Endometrium (tissue), 2 donors: ENCODE results near the gene MEP1A.

Experiments used
- FAIRE-seq: peaks from 2 replicates; lab custom pipeline; 2012; peaks lifted over from hg19 to GRCh38; lab: Jason Lieb, UNC
- donor health status: control.
- donor health status: control.

Gene MEP1A

DNA sequence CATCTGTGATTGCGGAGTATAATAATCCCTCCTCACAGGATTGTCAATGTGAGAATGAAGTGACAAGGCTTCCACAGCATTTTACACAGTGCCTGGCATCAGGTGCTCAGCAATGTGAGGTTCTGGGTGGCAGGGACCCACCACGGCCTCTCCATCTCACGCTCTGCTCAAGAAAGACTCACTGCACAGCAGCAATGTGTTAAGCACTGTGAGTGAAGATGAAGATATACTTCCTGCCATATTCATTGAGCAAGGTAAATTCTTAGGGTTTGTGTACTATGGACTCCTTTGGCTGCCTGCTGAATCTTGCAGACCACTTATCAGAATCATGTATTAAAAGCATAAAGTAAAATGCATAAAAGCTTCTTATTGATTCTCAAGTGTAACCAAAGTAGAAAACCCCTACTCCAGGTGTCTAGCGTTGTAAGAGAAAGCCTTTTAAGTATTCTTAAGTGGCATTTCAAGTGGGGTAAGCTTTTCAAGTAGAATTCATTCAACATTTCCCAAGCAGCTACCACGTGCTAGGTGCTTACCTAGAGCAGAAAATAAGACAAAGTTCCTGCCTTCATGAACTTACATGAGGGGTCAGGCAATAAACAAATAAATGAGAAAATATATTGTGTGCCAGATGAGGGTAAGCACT is 17.0 kb upstream of the MEP1A start:
- FAIRE-seq, result no peak

DNA sequence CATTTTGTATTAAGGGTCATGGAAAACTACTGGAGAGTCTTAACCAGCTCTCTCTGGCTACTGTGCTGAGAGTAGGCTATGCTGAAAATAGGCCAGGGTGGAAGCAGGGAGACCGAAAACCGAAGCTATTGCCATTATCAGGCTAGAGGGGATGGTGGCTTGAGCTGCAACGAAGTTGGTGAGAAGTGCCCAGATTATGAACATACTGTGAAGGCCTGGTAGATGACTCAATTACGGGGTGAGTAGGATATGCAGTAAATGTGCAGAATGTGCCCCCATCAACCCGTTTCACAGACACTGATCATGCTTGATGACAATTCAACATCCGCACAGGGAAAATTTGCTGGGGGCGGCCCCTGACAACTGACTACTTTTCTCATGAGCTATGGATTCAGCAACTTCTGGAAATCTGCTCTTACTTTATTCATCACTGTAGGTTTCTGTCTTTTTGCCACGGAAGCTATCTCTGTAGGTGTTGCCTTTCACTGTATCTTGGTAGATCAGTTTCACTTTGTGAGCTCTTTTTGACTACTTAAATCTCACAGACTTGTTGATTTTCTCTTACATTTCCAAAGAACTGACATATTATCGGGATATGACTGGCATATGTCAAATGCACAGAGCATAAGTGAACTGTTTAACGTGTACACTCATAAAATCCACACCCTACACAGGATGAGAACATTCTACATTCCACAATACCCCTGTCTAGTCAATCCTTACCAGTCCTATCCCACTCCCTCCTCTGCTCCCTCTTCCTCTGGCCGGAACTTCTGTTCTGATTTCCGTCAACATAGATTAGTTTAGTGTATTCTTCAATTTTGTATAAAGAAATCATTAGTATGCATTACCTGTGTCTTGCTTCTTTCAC is 15.5 kb upstream of the MEP1A start:
- no peak for FAIRE-seq

DNA sequence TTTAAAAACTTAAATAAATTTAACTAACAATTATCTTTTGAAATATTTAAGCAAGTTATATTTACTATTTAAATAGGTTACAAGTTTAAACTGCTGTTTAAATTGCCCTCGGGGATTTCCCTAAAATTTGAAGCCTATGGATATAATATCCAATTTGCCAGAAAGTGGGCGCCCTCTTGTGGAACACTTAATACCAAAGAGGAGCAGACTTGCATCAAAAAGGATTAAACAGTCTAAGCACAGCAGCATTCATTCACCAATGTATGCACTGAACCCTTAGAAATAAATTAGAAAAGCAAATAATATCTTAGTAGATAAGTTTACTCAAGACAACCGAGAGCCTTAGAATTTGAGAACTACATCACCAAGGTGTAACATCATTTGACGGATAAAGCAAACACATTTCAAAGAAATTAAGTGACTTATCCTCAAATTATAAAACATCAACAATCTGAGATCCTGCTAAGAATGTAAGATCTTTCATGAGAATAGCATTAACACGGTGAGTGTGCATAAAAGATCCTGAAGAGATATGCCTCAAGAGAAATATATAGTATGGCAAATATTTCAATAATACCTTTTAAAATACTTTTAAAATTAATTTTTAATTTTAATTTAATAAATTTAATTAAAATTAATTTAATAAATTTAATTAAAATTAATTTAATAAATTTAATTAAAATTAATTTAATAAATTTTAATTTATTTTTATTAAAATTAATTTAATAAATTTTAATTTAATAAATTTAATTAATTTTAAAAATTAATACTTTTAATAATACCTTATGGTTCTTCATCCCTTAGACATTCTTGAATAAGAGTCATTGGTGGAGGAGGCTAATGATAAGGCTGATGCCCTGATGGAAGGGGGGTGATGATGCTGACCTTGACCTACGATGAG is 11.5 kb upstream of the MEP1A start:
- FAIRE-seq, result peak; percentile 97

DNA sequence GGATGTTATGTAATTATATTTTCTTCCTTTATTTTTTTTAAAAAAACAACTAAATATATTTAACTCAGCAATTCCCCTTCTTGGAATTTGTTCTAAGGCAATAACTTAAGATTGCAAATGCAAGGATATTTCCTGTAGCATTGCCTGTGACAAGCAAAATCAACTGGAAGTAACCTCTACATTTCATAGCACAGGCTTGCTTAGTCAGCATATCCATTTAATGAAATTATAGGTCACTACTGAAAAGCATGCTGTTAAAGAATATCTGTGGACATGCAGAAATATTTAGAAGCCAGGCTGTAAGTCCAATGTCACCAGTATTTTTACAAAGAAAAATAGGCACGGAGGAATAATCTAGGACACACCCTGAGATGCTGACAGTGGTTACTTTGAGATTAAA is 8.7 kb upstream of the MEP1A start:
- FAIRE-seq, result no peak

DNA sequence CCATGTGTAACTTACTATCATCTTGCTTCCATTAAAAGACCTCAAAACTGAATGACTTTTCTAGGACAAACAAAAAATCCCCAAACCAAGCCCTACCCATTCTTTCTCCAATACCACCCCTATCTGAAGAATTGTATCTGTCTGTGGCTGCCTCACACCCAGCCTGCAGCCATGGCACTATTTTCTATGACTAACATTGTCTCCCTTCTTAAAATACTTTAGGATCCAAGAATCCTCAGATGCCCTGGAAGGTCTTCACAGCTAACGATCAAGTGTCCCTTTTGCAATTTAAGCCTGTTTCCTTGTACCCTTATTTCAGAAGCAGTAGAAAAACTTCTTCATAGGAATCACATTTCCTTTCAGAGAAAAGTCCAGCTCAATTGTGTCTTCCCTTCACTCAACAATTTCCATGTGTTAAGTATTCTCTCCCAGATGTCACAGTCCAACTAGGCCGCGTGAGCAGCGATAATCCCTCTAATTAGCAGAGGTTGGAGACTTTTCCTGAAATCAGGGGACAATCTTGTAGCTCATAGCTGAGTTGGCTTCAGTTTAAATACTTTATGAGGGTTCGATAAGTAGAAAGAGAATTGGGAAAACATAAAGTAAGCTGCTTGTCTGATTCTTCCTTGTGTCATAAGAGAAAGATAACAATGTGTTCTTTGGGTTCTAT is 5.2 kb upstream of the MEP1A start:
- no peak for FAIRE-seq

DNA sequence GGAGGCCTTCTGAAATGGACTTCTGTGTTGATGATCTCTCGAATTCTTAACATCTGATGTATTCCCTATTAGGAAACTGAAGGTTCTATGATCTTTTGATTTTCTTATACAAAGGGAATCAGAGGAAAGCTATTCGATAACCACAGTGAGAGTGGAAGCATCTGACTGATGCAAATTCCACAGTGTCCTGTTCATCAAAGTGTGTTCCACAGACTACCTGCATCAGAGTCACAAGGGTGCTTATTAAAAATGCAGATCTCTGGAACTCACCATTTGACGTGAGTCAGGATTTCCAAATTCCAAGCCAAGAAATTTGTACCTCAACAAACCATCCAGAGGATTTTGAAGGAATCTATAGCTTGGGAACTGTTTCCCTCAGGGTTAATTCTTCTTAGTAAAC is 4.4 kb upstream of the MEP1A start:
- FAIRE-seq, result no peak

DNA sequence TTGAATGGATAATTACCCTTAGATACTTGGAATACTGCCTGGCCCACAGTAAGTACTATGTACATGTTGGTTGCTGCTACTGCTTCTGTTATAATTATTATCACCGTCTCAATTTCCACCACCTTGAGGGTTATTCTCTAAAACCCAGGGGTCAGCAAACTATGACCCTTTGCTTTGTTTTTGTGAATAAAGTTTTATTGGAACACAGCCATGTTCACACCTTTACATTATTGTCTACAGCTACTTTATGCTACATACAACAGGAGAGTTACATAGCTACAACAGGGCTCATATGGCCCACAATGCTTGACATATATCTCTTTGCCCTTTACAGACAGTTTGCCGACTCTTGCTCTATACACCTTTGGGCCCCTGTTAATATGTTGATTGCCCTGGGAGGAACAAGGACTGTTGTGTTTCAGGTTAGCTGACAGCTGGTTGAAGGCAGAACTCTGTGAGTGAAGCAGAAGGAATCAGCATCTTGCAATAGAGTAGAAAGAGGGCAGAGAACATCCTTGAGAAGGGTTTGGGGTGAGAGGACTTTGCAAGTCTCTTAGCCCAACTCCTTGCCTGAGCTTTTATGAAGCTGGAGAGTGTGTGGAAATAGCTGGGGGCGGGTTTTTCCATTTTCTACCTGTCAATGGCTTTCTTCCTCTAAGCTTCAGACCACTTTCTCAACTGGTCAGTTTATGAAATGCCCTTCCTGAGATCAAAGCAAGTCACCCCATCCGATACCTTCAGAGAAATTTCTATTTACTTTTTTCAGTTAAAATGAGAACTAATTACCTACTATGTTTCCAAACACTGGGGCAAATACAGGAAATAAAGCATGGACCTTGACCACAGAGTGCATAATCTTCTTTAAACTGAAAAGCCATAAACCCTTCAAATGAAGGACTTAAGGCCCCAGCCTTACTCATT is 3.5 kb upstream of the MEP1A start:
- no peak for FAIRE-seq

DNA sequence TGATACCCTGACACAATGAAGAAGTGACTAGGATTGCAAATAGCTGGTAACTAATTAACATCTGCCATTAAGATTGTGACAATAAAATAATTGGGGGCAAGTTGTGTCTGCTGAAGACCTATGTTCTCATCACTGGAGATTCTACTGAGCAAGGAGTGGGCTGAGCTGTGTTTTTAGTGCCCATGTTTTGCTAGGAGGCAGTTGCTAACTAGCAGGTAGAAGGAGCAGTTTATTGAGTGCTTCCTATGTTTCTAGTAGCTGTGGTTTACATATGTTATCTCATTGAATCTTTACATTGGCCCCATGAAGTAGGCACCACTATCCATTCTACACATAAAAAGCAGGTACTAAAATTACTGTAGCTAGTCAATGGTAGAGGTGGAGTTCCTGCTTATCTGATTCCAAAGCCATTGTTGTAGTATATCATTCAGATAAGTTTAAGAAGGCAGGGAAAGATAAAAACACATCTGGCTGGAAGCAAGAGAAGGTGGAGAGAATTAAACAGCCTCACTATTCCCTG is 2.8 kb upstream of the MEP1A start:
- no peak for FAIRE-seq

DNA sequence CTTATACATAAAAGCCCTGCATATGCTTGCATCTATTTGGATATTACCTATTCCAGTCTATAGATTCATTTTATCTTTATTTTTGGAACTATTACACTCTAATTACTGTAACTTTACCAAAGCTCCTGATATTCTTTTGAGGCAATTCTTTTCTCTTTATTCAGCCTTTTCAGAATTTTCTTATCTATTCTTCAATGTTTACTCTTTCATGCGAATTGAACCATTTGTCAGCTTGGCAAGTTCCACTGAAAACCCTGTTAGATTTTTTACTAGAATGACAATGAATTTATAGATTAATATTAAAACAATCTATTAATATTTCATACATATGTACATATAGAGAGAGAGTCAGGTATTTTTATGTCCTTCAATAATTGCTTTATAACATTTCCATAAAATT is 554 bp upstream of the MEP1A start:
- no peak for FAIRE-seq

DNA sequence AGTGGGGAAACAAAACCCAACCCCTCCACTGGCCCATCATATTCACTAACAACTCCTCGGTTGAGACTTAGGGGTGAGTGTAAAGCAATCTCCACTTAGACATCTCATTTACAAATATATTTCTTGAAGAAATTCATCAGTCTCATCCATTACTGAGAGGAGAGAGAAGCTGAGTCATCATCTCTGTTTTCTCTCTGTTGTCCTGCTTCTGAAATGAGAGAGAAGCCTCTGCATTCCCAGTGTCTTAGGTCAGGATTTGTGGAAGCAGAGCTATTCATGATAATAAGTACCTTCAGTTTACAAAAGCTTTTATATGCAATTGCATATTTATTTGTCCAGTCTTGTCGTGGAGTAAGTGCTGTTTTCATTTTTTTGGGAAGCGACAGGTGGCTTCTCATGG is 879 bp downstream of the MEP1A start:
- FAIRE-seq, result no peak

DNA sequence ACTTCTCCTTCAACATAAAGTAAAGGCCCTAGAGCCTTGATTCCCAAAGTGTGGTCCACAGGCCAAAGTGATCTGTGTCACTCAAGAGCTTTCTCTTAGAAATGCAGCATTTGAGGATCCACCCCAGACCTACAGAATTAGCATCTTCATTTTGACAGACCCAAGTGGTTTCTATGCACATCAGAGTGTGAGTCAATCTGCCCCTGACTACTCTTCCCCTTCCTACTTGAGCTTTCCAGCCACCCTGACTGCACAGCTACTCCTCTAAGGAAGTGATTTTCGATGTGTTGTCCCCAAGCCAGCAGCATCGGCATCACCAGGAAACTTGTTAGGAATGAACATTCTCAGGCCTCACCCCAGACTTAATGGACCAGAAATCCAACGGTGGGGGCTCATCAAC is 2.6 kb downstream of the MEP1A start:
- FAIRE-seq, result no peak

DNA sequence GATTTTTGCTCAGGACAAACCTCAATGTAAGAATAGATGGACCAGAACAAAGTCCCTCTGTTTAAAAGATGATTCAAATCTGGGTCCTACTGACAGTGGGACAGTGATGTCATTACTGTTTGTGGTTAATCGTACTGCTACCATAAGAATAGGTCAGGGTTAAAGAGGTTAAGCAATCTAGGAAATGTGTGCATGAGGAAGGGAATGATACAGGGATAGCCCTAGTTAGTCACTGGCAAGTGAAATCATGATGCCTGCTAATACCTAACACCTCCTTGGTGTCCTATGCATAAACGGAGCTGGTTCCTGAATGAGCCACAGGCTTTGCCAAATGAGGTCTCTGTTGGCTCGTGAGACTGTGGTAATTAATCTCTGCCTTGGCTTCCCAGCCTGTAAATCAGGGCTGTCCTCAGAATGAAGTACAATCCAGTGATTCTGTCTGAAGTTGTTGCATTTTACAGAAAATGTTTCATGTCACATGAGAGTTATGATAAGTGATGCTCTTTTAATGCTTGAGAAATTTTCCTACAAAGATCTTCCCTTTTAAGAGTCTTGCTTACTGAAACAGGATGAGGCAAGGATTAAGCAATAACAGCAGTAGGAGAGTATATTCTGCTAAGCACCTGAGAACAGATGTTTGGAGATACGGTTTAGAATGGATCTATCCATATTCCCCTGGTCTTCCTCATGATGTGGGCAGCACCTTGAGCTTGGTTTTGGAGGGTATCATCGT is 3.8 kb downstream of the MEP1A start:
- FAIRE-seq, result no peak

DNA sequence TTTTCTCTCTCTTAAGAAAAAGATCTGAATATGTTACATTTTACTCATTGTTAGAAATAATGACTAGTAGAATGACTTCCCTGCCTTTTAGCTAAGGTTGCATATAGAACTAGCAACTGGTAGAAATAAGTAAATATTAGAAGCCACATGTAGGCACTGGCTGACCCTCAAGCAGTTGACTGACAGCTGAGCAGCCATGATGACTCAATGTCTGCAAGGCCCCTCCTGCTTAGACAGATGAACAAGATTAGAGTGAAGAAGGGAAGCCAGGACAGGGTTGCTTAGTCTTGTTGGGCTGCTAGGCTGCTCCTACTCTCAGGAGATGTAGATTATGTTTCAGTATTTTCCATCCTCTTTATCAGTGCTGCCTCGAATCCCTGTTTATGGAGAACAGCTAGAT is 6.5 kb downstream of the MEP1A start:
- no peak for FAIRE-seq

DNA sequence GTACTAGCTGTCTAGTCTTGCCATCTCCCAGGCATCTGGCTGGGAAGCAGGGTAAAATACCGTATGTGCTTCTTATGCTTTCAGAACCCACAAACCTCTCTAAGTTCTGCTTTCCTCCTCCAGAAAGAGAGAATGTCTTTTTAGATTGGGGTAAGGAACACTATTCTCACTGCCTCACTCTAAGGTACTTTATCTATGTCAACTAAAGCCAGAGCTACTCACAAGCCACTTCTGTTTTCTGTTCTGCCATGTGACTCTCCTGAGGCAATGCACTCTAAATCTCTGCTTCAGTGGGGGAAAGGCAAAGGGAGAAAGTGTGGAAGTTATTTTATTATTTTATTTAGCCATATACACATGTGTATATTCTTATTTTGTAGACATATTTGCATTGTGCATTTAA is 15.6 kb downstream of the MEP1A start:
- no peak for FAIRE-seq

DNA sequence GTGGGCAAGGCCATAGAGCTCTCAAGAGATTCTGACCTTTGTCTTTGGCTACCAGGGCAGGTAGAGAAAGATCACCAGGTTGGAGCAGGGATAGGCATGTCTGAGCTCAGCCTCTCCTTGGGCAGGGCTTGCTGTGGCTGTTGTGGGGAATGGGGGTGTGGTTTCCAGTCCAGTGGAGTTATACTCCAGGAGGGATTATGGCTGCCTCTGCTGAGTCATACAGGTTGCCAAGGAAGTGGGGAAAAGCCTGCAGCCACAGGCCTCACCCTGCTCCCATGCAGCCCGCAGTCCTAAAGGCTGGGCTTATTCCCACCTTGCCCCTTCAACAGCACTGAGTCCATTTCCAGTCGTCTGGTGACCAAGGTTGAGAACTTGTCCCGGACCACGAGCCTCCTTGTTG is 21.9 kb downstream of the MEP1A start:
- no peak for FAIRE-seq

DNA sequence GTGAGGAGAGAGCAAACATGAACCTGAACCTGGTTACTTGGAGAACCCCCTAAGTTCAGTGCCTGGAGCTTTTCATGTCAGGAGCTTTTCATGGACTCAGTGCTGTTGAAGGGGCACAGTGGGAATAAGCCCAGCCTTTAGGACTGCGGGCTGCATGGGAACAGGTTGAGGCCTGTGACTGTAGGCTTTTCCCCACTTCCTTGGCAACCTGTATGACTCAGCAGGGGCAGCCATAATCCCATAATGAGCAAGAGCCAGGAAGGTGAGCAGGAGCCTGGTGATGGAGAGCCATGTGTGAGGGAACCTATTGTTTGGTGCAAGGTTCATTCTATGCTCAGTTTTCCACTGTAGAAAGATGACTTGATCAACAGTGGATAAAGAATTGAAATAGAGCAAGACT is 23.4 kb downstream of the MEP1A start:
- FAIRE-seq, result no peak

DNA sequence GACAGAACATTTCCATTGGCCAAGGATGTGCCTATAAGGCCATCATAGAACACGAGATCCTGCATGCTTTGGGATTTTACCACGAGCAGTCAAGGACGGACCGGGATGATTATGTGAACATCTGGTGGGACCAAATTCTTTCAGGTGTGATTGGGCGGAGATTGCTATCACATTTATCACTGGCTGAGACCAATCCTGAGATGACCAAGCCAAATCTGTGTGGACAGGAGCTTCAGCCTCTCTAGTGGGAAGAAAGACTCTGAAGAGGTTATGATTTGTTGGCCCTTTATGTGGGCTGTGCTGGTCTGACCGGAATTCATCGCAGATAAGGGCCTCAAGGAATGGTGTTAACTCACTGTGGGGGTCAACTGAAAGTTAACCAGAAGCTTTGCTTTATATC is 26.4 kb downstream of the MEP1A start:
- FAIRE-seq, result no peak

DNA sequence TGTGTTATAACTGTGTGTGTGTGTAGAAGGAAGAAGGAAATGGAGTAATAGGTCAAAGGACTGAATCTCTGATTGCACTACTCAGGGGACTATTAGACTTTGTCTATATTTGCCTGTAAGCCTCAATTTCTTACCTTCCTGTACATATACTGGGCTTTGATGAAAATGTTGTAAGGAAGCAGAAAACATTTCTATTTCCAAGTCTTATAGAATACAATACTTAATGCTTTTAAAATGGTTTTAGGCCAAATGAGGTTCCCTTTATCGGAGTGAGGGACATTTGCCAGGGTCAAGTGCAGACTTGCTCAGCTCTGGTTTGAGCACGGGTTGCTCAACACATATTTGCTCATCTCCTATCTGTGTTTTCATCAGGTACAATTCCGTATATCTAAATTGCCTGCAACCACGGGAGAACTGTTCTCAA is 28.3 kb downstream of the MEP1A start:
- no peak for FAIRE-seq

DNA sequence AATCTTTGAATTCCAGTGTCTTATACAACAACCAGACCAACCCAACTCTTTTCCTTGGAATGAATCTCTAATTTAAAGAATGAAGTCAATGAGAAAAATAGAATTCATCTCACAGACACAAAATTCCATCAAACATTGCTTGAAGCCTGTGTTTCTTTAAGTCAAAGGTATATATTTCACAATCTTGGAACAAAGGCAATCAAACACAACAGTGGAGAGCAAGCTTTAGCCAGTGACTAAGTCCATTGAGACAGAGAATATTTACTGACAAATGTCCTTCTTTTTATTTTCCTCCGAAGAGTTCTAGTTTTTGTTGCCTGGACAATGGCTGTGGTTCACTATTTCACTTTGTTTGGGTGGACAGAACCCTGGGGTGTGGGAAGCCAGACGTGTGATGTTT is 35.8 kb downstream of the MEP1A start:
- FAIRE-seq, result no peak

DNA sequence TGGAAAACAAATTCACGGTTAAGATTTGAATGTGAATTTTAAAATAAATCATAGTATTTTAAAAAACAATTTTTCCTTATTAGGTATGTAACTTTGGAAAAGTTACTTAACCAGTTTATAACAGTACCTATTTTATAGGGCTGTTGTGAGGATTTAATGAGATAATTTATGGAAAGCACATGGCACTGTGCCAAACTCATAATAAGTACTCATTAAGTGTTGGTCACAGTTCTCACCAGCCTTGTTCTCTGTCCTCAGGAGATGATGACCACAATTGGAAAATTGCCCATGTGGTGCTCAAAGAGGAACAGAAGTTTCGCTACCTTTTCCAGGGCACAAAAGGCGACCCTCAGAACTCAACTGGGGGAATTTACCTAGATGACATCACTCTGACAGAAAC is 39.6 kb downstream of the MEP1A start:
- FAIRE-seq, result no peak
